ENCODE data around the gene PRKD3.
"Not testable (repeated sequence)": the region's sequence is repeated elsewhere in the genome, so short reads cannot be mapped to it uniquely, and the experiment has no call there.

Gene PRKD3

GRCh38 chr2:37306024-37306423 is 18.6 kb downstream of the PRKD3 start:
- peak; percentile 71 for DNase-seq

DNA sequence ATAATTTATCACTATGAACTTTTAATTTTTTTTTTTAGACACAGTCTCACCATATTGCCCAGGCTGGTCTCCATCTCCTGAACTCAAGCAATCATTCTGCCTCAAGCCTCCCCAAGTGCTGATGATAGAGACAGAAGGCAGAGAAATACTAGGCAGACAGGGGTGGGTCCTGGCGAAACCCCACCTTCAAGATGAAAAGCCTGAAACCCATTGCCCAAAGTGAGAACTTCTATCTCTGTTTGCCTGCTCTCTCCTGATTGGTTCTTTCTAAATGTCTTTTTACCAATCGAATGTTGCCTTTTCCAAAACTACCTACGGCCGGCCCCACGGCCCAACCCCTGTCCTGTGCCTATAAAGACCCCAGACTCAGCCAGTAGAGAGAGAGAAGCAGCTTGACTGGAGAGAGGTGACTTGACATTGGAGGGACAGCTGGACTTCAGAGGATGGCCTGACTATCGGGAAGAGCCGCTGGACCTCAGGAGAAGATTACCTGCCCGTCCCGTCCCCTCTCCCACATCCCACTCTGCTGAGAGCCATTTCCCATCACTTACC is 21.9 kb downstream of the PRKD3 start:
- DNase-seq, result no peak

- no peak for DNase-seq
Measured at GRCh38 chr2:37301408-37301807, 23.2 kb downstream of the PRKD3 start.

- no peak for DNase-seq
Measured at GRCh38 chr2:37300578-37300977, 24.1 kb downstream of the PRKD3 start.

- no peak for DNase-seq
Measured at GRCh38 chr2:37300146-37300545, 24.5 kb downstream of the PRKD3 start.

DNA sequence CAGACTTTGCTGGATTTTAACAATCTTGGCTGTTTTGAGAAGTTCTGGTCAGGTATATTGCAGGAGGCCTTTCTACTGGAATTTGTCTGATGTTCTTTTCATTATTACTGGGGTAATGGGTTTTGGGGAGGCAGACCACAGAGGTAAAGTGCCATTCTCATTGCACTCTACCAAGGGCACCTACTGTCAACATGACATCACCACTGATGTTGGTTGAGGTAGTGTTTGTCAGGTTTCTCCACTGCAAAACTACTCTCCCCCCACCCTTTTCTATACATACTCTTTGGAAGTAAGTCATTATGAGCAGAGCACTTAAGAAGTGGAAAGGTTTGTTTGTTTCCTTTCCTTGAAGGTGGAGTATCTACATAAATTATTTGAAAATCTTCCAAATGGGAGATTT is 27.0 kb downstream of the PRKD3 start:
- no peak for DNase-seq

- DNase-seq, result no peak
Measured at GRCh38 chr2:37295469-37296073, 29.1 kb downstream of the PRKD3 start.

DNA sequence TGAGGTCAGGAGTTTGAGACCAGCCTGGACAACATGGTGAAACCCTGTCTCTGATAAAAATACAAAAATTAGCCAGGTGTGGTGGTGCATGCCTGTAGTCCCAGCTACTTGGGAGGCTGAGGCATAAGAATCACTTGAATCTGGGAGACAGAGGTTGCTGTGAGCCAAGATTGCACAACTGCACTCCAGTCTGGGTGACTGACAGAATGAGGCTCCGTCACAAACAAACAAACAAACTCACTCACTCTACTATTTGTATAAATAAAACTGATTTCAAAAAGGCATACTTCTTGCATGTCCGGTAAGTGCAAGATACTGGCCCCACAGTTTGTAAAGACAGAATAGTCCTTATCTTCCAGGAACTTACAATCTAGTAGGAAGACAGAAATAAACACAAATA is 29.8 kb downstream of the PRKD3 start:
- not testable (repeated sequence) for DNase-seq

GRCh38 chr2:37291680-37292079 is 33.0 kb downstream of the PRKD3 start:
- DNase-seq, result no peak

GRCh38 chr2:37287966-37288365 is 36.7 kb downstream of the PRKD3 start:
- peak; percentile 32 for DNase-seq

DNA sequence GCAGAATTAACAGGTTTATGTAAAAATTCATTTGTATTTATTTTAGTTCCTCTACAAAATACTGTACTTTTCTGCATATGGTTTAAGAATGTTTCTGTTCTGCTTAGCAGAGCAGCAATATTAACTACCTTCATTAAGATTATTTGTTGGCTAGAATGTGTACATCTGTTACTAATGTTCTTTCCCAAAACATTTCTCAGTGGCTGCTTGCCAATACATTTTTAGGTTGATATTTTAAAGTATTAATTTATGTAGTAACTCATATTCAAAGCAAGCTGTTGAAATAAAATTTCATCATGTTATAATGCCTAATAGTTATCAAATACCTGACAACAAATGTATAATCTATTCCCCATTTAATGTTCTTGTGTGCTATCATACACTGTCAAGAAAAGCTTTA is 40.3 kb downstream of the PRKD3 start:
- no peak for DNase-seq

GRCh38 chr2:37283207-37283606 is 41.4 kb downstream of the PRKD3 start:
- DNase-seq, result no peak

GRCh38 chr2:37282746-37283145 is 41.9 kb downstream of the PRKD3 start:
- no peak for DNase-seq

- no peak for DNase-seq
Measured at GRCh38 chr2:37281916-37282315, 42.7 kb downstream of the PRKD3 start.

GRCh38 chr2:37276291-37276690 is 48.3 kb downstream of the PRKD3 start:
- no peak for DNase-seq

Data from NCI-H510A treated with DMSO at 0.1 percent for 48 hours (cell line).